ENCODE results near the gene PBX2.
"Not testable (repeated sequence)": the region's sequence is repeated elsewhere in the genome, so short reads cannot be mapped to it uniquely, and the experiment has no call there.

The PBX2 gene

DNA sequence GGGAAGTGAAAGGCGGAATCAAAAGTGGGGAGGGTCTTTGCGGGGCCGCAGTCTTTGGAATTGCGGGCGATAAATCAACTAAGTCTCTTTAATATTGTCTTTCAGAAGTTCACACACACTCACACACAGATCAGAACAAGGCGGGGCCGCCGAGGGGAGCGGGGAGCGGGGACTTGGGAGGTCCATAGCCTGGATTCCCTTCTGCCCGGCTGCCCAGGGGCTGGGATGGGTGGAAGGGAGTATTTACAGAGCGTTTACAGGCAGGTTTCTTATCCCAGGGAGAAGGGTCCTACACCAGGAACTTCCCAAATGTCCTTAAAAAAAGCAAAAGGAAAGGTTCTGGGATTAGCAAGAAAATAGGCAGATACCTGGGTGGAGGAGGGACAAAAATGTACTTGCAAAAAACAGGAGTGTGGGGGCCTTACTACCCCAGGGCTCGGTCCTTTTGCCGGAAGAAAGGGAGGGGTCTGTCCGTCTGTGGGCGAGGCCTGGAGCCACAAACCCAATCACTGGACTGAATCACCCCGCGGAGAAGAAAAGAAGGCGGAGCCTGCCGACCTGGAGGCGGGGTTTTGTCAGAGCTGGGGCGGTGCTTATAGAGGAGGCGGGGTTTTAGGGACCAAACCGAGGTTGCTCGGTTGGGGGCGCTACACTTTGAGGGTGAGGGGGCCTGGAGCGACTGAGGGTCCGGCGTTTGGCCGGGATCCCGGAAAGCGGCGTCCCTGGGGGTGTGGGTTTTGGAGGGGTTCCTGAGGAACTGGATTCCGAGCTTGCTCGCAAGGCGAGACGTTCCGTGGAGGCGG is 41.5 kb downstream of the PBX2 start:
- DNase-seq: no peak

DNA sequence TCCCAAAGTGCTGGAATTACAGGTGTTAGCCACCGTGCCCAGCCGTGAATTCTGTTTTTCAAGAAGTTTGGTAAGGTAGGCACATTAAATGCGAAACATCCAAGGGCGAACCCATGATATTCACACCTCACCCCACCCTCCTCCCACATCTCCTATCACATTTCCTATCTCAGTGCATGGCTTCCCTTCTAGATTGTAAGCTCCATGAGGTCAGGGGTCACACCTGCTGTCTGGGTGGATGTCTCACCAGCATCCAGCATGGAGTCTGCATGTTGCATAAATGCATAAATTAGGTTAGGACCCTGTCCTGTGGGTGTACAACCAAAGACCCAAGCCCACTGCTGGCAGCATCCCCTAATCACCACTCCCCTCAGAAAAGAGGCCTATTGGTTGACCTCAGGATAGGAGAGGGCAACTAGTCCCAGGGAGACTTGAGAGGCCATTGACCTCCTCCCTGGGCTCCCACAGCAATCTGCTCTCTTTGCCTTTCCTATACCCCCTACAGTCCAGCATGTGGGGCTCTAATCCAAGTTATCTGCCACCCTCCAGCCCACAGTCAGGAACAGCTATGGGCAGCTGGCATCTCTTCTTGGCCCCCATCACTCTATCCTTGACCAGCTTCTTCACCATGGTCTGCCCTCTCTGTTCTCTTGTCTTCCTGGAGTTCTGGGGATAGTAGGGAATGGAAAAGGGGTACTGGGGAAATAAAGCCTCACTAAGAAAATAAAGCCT is 42.4 kb downstream of the PBX2 start:
- no peak for DNase-seq

DNA sequence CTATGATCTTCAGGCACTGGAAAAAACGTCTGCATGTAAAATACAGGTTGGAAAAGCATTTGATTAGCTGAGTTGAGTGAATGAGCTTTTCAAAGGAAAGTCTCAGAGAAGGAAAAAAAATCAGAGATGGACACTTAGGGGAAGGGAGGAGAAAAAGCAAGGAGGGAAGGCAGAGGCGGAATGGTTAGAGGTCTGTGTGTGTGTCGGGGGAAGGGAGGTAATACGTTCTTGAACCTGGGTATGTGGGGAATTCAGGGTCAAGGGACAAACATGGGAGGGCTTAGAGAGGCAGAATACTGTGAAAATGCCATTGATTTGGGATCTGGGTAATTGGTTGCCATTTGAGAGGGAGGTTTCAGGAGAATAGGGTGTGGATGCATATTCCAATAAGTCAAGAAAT is 43.3 kb downstream of the PBX2 start:
- no peak for DNase-seq

GRCh38 chr6:32146287-32146686 is 43.7 kb downstream of the PBX2 start:
- DNase-seq: no peak

- DNase-seq: not testable (repeated sequence)
Measured at GRCh38 chr6:32144238-32144637, 45.8 kb downstream of the PBX2 start.

DNA sequence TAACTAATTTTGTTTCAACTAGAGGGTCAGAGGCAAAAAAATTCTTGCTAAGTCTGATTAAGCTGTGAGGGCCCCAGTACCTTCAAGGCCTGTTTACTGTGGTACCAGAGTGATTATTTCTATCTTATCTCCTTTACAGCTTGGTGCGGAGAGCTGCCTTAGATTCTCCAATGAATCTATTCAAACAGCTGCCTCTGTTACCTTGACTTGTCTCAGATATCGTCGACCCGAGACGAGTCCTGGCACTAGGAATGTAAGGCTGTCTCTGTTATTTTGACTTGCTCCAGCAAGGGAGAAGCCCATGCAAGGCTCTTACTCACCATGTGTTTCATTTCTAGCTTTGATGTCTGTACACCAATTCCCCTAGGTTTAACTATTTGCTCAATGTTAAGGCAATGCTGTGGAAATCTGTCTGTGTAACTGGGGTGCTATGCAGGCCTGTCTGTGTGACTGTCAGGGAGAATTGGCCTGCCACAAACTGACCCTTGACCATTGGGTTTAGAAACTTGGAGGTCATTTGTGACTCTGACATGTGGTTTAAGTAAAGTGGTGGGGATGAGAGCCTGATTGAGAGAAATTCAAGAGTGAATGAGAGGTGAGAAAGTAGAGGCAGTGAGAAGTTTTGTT is 49.5 kb downstream of the PBX2 start:
- DNase-seq: no peak

DNA sequence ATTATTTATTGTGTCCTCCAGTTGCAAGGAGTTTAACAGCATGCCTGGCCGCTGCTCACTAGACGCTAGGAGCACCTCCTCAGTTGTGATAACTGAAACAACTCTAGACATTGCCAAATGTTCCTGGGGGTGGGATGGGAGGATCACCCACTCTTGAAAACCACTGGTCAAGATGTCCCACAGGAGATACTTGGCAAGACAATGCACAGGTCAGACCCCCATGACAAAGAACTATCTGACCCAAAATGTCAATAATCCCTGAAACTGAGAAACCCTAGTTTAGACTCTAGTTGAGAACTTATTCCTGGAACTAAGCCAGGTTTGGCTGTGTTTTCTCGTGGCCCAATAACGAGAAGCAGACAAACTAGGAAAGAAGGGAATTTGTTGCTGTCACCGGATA is 50.4 kb downstream of the PBX2 start:
- no peak for DNase-seq

DNA sequence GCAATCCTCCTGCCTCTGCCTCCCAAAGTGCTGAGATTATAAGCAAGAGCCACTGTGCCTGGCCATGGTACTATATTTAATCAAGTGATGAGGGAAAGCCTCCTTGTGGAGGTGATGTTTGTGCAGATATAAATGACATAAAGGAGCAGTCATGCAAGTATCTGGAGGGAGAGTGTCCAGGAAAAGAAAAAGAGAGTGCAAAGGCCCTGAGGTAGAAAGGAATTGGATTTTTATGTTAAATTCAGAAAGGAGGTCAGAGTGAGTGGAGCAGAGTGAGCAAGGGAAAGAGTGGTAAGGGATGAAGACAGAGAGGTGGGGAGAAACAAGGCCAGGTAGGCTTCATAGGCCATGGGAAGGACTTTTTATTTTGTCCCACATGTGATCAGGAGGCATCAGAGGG is 52.5 kb downstream of the PBX2 start:
- no peak for DNase-seq
